NAMALWA (cell line): ENCODE results near the gene DCTN4.

Experiments used
- DNase-seq: peaks from one replicate; pipeline ENCODE4 v3.0.0-alpha.2; 2015; ENCODE audit warnings: low spot score

Gene DCTN4

GRCh38 chr5:150738862-150739261, 20.0 kb downstream of the DCTN4 start:
- DNase-seq = no peak

- peak; percentile 31 for DNase-seq
Observed at GRCh38 chr5:150734579-150735384, 24.0 kb downstream of the DCTN4 start.

- DNase-seq = no peak
Observed at GRCh38 chr5:150731669-150732242, 27.1 kb downstream of the DCTN4 start.

- no peak for DNase-seq
Observed at GRCh38 chr5:150729859-150730258, 29.0 kb downstream of the DCTN4 start.

GRCh38 chr5:150723845-150724244, 35.0 kb downstream of the DCTN4 start:
- DNase-seq = no peak

GRCh38 chr5:150710165-150710564, 48.7 kb downstream of the DCTN4 start:
- DNase-seq = peak; percentile 31

- no peak for DNase-seq
Observed at GRCh38 chr5:150706776-150707390, 51.9 kb downstream of the DCTN4 start.

- DNase-seq = peak; percentile 23
Observed at GRCh38 chr5:150703762-150704161, 55.1 kb downstream of the DCTN4 start.

- peak; percentile 93 for DNase-seq
Observed at GRCh38 chr5:150700594-150701377, 58.0 kb downstream of the DCTN4 start, which contains the start of gene RBM22. Gene RBM22 (minus strand): TSS chr5:150701062. CDS start chr5:150700985, 77 bp downstream.

- DNase-seq = no peak
Observed at GRCh38 chr5:150700246-150700593, 58.6 kb downstream of the DCTN4 start.

GRCh38 chr5:150694612-150695011, 64.2 kb downstream of the DCTN4 start:
- no peak for DNase-seq

- DNase-seq = no peak
Observed at GRCh38 chr5:150692276-150692675, 66.5 kb downstream of the DCTN4 start.

- no peak for DNase-seq
Observed at GRCh38 chr5:150690760-150691159, 68.1 kb downstream of the DCTN4 start.

GRCh38 chr5:150689120-150689519, 69.7 kb downstream of the DCTN4 start:
- DNase-seq = no peak

- no peak for DNase-seq
Observed at GRCh38 chr5:150676578-150676977, 82.2 kb downstream of the DCTN4 start.

GRCh38 chr5:150675069-150675468, 83.7 kb downstream of the DCTN4 start:
- DNase-seq = no peak

GRCh38 chr5:150674341-150674821, 84.4 kb downstream of the DCTN4 start:
- DNase-seq = no peak

GRCh38 chr5:150672884-150673275, 85.9 kb downstream of the DCTN4 start:
- no peak for DNase-seq

GRCh38 chr5:150672237-150672883, 86.5 kb downstream of the DCTN4 start:
- no peak for DNase-seq

GRCh38 chr5:150671509-150672236, 87.1 kb downstream of the DCTN4 start:
- no peak for DNase-seq

- DNase-seq = no peak
Observed at GRCh38 chr5:150670948-150671310, 87.9 kb downstream of the DCTN4 start.
